Measurements from ENCODE around the gene SGPL1. TPM values are rescaled to one million over a fixed set of nuclear protein-coding genes. Genes with fewer than 3 reads are reported as not detected.
A peak's percentile ranks its signal among the peaks of the same experiment; 100 is the strongest.

SGPL1 gene
- total and polyA plus RNA-seq, 10 of the 15 experiments (the other 5 are each of a cell fraction or from before 2014, with no cell fraction given): 4.9 to 20.7 (median 10.6) TPM

- Histone ChIP-seq H3K27ac (ENCODE audit: control insufficient read depth, insufficient read depth) (no peak overlapping the region), H3K36me3 (ENCODE audit: control insufficient read depth in 2 of 2, insufficient read depth in 2 of 2, low read length in 1 of 2) (no peaks in the 10 kb centered on the region), H4K20me1 (ENCODE audit: control insufficient read depth, insufficient read depth) (no peaks in the 10 kb centered on the region), H3K9me3 (replicated peaks; ENCODE audit: control insufficient read depth, insufficient read depth, low read length) (no peaks in the 10 kb centered on the region), H3K4me3 (no peak overlapping the region), H3K4me1 (ENCODE audit: control insufficient read depth, insufficient read depth, low read length) (no peaks in the 10 kb centered on the region), H3K4me2 (ENCODE audit: control insufficient read depth, insufficient read depth) (no peak overlapping the region), H3K27me3 (replicated peaks in 1 of 2; ENCODE audit: control insufficient read depth in 2 of 2, insufficient read depth in 2 of 2, low read length in 1 of 2) (peaks cover 2% of the 10 kb centered on the region in 2 experiments; a peak in 1 of 4 replicates), H3K9ac (ENCODE audit: control insufficient read depth, insufficient read depth, low read length) (no peak overlapping the region), H3K79me2 (ENCODE audit: control insufficient read depth, insufficient read depth, low read length) (no peaks in the 10 kb centered on the region), H2AFZ (ENCODE audit: control insufficient read depth, low read depth, low read length) (no peak overlapping the region)
- no TSS peak for BruUV-seq (replicated peaks)
- ChIA-PET RAD21 (ENCODE audit: unreplicated experiment) (interaction anchor here (0.9 to 2.4 kb wide), 3 partner anchors 303 to 373 kb away, joined by 4 to 5 read pairs (median 4); no protein-coding TSS in a partner anchor), POLR2A (no interaction called here), SMC1A (ENCODE audit: uncharacterized antibody, unreplicated experiment) (no interaction called here), CTCF (interaction anchor here (0.7 to 3.7 kb wide), 21 partner anchors 9 to 499 kb away, joined by 3 to 20 read pairs (median 3); no protein-coding TSS in a partner anchor)
- FAIRE-seq (no peak), ATAC-seq (peak; percentile 64), DNase-seq (ENCODE audit: low read depth, low spot score) (no peak)
- in situ Hi-C loops (cut with MboI): no loop called here
- WGBS (ENCODE audit: insufficient coverage, insufficient replicate concordance, low lambda C conversion rate, missing lambda C conversion rate): 48% methylated on average over 14 of the region's 14 CpGs
- TF ChIP-seq SMC3 (IDR thresholded peaks at IDR 0.05; ENCODE audit: borderline replicate concordance, low read length) (peak; percentile 48), IKZF1 (conservative IDR thresholded peaks at IDR 0.05) (0 out of 2 replicates have a peak, but pooled peaks have one; percentile 33), PML (IDR thresholded peaks at IDR 0.05; ENCODE audit: low read length) (no peak), RAD21 (IDR thresholded peaks at IDR 0.05; ENCODE audit: insufficient read depth, low read depth, low read length) (peak; percentile 78)
- TF ChIP-seq, protein P1, sequence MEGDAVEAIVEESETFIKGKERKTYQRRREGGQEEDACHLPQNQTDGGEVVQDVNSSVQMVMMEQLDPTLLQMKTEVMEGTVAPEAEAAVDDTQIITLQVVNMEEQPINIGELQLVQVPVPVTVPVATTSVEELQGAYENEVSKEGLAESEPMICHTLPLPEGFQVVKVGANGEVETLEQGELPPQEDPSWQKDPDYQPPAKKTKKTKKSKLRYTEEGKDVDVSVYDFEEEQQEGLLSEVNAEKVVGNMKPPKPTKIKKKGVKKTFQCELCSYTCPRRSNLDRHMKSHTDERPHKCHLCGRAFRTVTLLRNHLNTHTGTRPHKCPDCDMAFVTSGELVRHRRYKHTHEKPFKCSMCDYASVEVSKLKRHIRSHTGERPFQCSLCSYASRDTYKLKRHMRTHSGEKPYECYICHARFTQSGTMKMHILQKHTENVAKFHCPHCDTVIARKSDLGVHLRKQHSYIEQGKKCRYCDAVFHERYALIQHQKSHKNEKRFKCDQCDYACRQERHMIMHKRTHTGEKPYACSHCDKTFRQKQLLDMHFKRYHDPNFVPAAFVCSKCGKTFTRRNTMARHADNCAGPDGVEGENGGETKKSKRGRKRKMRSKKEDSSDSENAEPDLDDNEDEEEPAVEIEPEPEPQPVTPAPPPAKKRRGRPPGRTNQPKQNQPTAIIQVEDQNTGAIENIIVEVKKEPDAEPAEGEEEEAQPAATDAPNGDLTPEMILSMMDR (IDR thresholded peaks at IDR 0.05 in 2 of 3, conservative IDR thresholded peaks at IDR 0.05 in 1 of 3; ENCODE audit: control insufficient read depth in 2 of 3, extremely low read depth in 1 of 3, insufficient read depth in 1 of 3, low read depth in 3 of 3, low read length in 3 of 3): peak; percentile 76 to 87 (median 82)
- TF ChIP-seq, protein P2, sequence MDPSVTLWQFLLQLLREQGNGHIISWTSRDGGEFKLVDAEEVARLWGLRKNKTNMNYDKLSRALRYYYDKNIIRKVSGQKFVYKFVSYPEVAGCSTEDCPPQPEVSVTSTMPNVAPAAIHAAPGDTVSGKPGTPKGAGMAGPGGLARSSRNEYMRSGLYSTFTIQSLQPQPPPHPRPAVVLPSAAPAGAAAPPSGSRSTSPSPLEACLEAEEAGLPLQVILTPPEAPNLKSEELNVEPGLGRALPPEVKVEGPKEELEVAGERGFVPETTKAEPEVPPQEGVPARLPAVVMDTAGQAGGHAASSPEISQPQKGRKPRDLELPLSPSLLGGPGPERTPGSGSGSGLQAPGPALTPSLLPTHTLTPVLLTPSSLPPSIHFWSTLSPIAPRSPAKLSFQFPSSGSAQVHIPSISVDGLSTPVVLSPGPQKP (IDR thresholded peaks at IDR 0.05; ENCODE audit: low read depth, low read length): no peak
- intact Hi-C loops (cut with micrococcal nuclease; ENCODE audit: unreplicated experiment): loop anchor here (1.0 to 2.0 kb wide), 2 partner anchors 306 to 381 kb away; no protein-coding TSS in a partner anchor
Observed at GRCh38 chr10:70903262-70903921, 87.6 kb downstream of the SGPL1 start.

All from GM12878 (cell line).